T-cell (primary cell): ENCODE measurements around the gene PSMD1. TPM values are rescaled to one million over a fixed set of nuclear protein-coding genes. Genes with fewer than 3 reads are reported as not detected.
A peak's percentile ranks its signal among the peaks of the same experiment; 100 is the strongest.

Experiments used
- ATAC-seq, 4 experiments: fragments of 200-7000 bp in 3 of 4; fragments of 150-1000 bp in 1 of 4; cut with Tn5 transposase; replicated peaks in 1 of 4; 1 replicate in 3 of 4; 2 replicates in 1 of 4; pipeline ENCODE4 v1.10.0; 2021; ENCODE audit warnings: moderate library complexity in 3 of 4, mild to moderate bottlenecking in 2 of 4, moderate number of reproducible peaks in 1 of 4
- CTCF ChIA-PET, 2 donors: fragments of 300-600 bp; sonication (Branson Sonifier 250); formaldehyde crosslinking; loops; one replicate each; lab custom pipeline; 2022; ENCODE audit warnings: antibody characterized with exemption in 2 of 2; lab: Charles Lee
- POLR2A ChIA-PET, 2 donors: fragments of 300-600 bp; sonication (Branson Sonifier 250); formaldehyde crosslinking; loops; one replicate each; lab custom pipeline; 2022; ENCODE audit warnings: antibody characterized with exemption in 2 of 2; lab: Charles Lee
- DNase-seq, 35 experiments: peaks; one replicate each; pipeline versions ENCODE4 v3.0.0 to v3.0.0-alpha.2; 2013 to 2023
- H3K27ac ChIP-seq: one replicate; pipeline ENCODE4 v1.5.1; 2013; ENCODE audit warnings: low read length
- H3K27me3 ChIP-seq, 2 experiments: replicated peaks in 1 of 2; 1 replicate in 1 of 2; 2 replicates in 1 of 2; pipeline versions ENCODE4 v1.6.1 to v1.7.0; 2013; ENCODE audit warnings: low read length in 1 of 2, mixed read lengths in 1 of 2; ENCODE audit not compliant: control insufficient read depth in 2 of 2, insufficient read depth in 2 of 2; ENCODE audit errors: extremely low read depth in 1 of 2
- H3K36me3 ChIP-seq, 2 donors: 1 replicate in 1 of 2; 2 replicates in 1 of 2; pipeline versions ENCODE4 v1.6.1 to v1.7.0; 2013; ENCODE audit warnings: low read length in 1 of 2; ENCODE audit not compliant: control insufficient read depth in 2 of 2, insufficient read depth in 1 of 2; ENCODE audit errors: extremely low read depth in 1 of 2
- H3K4me1 ChIP-seq, 2 experiments: 1 replicate in 1 of 2; 2 replicates in 1 of 2; pipeline versions ENCODE4 v1.6.1 to v1.7.0; 2013; ENCODE audit warnings: low read length in 2 of 2, mixed read lengths in 1 of 2; ENCODE audit not compliant: insufficient read depth in 2 of 2, control insufficient read depth in 1 of 2; ENCODE audit errors: extremely low read depth in 1 of 2
- H3K4me3 ChIP-seq, 2 donors: 1 replicate in 1 of 2; 2 replicates in 1 of 2; pipeline versions ENCODE4 v1.5.1 to v1.7.0; 2013; ENCODE audit warnings: mild to moderate bottlenecking in 2 of 2, low read length in 1 of 2, moderate library complexity in 1 of 2; ENCODE audit not compliant: control insufficient read depth in 1 of 2; ENCODE audit errors: extremely low read depth in 1 of 2
- H3K9me3 ChIP-seq: 2 replicates; pipeline ENCODE4 v1.7.0; 2013
- H3K27ac Mint-ChIP-seq, 2 donors: one replicate each; pipeline ENCODE4 v1.8.0; 2020 to 2021; ENCODE audit warnings: mild to moderate bottlenecking in 2 of 2, mixed read lengths in 2 of 2
- H3K27me3 Mint-ChIP-seq, 2 donors: one replicate each; pipeline ENCODE4 v1.8.0; 2021 to 2022; ENCODE audit warnings: mixed read lengths in 2 of 2
- H3K36me3 Mint-ChIP-seq: one replicate; pipeline ENCODE4 v1.8.0; 2021; ENCODE audit warnings: mixed read lengths
- H3K4me1 Mint-ChIP-seq, 3 donors: one replicate each; pipeline ENCODE4 v1.8.0; 2020 to 2022; ENCODE audit warnings: mixed read lengths in 3 of 3, mild to moderate bottlenecking in 1 of 3
- H3K4me3 Mint-ChIP-seq, 3 donors: one replicate each; pipeline ENCODE4 v1.8.0; 2020 to 2022; ENCODE audit warnings: mild to moderate bottlenecking in 3 of 3, mixed read lengths in 3 of 3, moderate library complexity in 3 of 3
- H3K9me3 Mint-ChIP-seq, 3 donors: one replicate each; pipeline ENCODE4 v1.8.0; 2020 to 2022; ENCODE audit warnings: mixed read lengths in 3 of 3
- WGBS: methylation state at CpG from one replicate; pipeline ENCODE4 v1.1.5; 2013; ENCODE audit warnings: missing lambda C conversion rate; ENCODE audit not compliant: insufficient coverage; 5-methylcytosine and 5-hydroxymethylcytosine counted together
- total RNA-seq, 35 experiments: library from RNA in 6 of 35; stranded (reverse) in 6 of 35; fragments of 120-200 nt in 1 of 35; gene quantifications; one replicate each; pipeline versions ENCODE4 v1.2.1 to v1.2.4 and lab custom pipeline; 2013 to 2026

PSMD1 gene
- total RNA-seq, 5 donors from 2014 or later (not counting 1 experiment from before 2014, with no cell fraction given), result 39.5 to 48.2 (median 46.9) TPM

DNA sequence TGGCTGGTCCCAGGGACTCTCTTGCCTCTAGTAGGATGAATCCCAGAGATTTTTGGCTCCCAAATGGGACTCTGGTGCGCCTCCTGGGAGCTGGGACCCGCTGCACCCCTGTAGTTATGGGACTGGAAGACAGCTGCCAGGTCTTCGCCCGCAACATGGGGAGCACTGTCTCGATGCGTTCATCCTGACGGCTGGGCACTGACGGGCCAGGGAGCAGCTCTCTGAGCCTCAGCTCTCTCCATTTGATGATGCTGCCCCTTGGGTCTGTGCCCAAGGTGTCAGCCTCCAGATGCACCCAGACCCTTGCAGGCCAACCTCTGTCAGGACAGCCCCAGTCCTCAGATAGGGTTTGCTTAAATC is 132.5 kb downstream of the PSMD1 start:
- Mint-ChIP-seq H3K36me3 (no peaks in the 10 kb centered on the region), H3K27me3 (peaks cover 25 to 39% of the 10 kb centered on the region in 2 donors), H3K4me3 (no peak overlapping the region), H3K9me3 (no peaks in the 10 kb centered on the region), H3K27ac (no peak overlapping the region), H3K4me1 (no peaks in the 10 kb centered on the region)
- ChIA-PET POLR2A (no interaction called here), CTCF (interaction anchor here in 1 of 2 donors (0.5 kb wide), 1 partner anchor 60 kb away, joined by 3 read pairs; no protein-coding TSS in a partner anchor)
- Histone ChIP-seq H3K27ac (no peak overlapping the region), H3K36me3 (no peaks in the 10 kb centered on the region), H3K4me1 (peaks cover 0 to 6% of the 10 kb centered on the region in 2 experiments), H3K27me3 (peaks cover 0 to 60% of the 10 kb centered on the region in 2 experiments), H3K9me3 (no peaks in the 10 kb centered on the region), H3K4me3 (no peak overlapping the region)
- DNase-seq (no peak), ATAC-seq (no peak)
- WGBS, result 81% methylated on average over 8 of the region's 8 CpGs

DNA sequence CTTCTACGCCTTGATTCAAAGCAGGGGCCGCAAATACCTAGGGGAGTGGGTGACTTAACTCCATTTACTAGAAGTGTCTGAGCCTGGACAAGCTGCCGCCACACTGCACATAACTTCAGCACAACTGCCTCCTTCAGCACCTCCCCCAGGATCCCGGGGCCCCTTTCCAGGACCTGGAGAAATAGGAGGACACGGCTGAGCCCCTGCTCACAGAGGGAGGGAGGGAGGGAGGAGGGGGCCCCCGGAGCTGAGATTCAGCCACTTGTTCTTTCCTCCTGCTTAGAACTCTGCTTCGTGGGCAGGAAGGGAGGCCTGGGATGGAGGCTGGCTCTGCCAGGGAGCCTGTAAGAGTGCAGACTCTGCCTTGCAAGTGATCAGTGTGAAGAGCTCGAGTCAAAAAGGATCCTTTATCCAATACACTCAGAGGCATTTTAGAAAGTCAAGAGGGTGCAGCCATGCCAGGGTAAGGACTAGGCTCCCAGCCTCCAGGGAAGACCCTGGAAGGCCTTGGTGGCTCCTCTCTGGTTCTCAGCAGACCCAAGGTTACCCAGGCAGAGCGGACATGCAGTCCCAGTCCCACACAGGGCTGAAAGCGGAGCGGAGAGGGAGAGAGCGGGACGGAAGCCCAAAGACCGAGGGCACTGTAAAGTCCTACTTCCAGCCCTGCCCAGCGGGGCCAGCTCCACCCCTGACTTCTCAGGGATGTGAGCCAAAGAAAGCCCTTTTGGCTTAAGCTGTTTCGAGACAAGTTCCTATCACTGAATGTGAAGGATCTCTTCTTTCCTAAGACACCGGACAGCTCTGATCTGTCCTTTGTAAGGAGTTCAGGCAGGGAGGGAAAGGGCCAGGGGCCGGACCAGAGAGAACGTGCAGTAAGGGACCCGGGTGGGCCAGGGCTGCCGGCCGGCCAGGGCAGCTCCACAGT is 133.2 kb downstream of the PSMD1 start:
- no peaks in the 10 kb centered on the region for H3K9me3 ChIP-seq
- no peak overlapping the region for H3K27ac ChIP-seq
- ATAC-seq, result no peak
- no peak for DNase-seq
- no peaks in the 10 kb centered on the region for H3K36me3 ChIP-seq
- WGBS, result 89% methylated on average over 15 of the region's 22 CpGs
- peaks cover 0 to 60% of the 10 kb centered on the region in 2 experiments for H3K27me3 ChIP-seq
- Mint-ChIP-seq H3K9me3 (no peaks in the 10 kb centered on the region), H3K27me3 (peaks cover 27 to 43% of the 10 kb centered on the region in 2 donors), H3K27ac (peak overlapping the region in 1 of 2 donors; percentile 10), H3K4me3 (no peak overlapping the region), H3K4me1 (no peaks in the 10 kb centered on the region), H3K36me3 (no peaks in the 10 kb centered on the region)
- H3K4me3 ChIP-seq, result no peak overlapping the region
- CTCF ChIA-PET, result interaction anchor here in 1 of 2 donors (0.5 kb wide), 1 partner anchor 59 kb away, joined by 3 read pairs; no protein-coding TSS in a partner anchor
- POLR2A ChIA-PET, result interaction anchor here in 1 of 2 donors (0.6 kb wide), 1 partner anchor 1489 kb away, joined by 5 read pairs; no protein-coding TSS in a partner anchor
- H3K4me1 ChIP-seq, result peaks cover 0 to 6% of the 10 kb centered on the region in 2 experiments

GRCh38 chr2:231190531-231191197 is 134.0 kb downstream of the PSMD1 start:
- Histone ChIP-seq H3K9me3 (no peaks in the 10 kb centered on the region), H3K36me3 (no peaks in the 10 kb centered on the region), H3K27me3 (peaks cover 0 to 63% of the 10 kb centered on the region in 2 experiments), H3K4me1 (peaks cover 0 to 6% of the 10 kb centered on the region in 2 experiments), H3K4me3 (no peak overlapping the region), H3K27ac (no peak overlapping the region)
- H3K4me3 Mint-ChIP-seq, result no peak overlapping the region
- no peak overlapping the region for H3K27ac Mint-ChIP-seq
- DNase-seq (no peak), ATAC-seq (no peak)
- POLR2A ChIA-PET, result interaction anchor here in 1 of 2 donors (0.6 kb wide), 1 partner anchor 1490 kb away, joined by 5 read pairs; no protein-coding TSS in a partner anchor
- no peaks in the 10 kb centered on the region for H3K4me1 Mint-ChIP-seq
- CTCF ChIA-PET, result no interaction called here
- 41% methylated on average over 42 of the region's 42 CpGs for WGBS
- no peaks in the 10 kb centered on the region for H3K9me3 Mint-ChIP-seq
- H3K36me3 Mint-ChIP-seq, result no peaks in the 10 kb centered on the region
- H3K27me3 Mint-ChIP-seq, result peaks cover 27 to 44% of the 10 kb centered on the region in 2 donors

DNA sequence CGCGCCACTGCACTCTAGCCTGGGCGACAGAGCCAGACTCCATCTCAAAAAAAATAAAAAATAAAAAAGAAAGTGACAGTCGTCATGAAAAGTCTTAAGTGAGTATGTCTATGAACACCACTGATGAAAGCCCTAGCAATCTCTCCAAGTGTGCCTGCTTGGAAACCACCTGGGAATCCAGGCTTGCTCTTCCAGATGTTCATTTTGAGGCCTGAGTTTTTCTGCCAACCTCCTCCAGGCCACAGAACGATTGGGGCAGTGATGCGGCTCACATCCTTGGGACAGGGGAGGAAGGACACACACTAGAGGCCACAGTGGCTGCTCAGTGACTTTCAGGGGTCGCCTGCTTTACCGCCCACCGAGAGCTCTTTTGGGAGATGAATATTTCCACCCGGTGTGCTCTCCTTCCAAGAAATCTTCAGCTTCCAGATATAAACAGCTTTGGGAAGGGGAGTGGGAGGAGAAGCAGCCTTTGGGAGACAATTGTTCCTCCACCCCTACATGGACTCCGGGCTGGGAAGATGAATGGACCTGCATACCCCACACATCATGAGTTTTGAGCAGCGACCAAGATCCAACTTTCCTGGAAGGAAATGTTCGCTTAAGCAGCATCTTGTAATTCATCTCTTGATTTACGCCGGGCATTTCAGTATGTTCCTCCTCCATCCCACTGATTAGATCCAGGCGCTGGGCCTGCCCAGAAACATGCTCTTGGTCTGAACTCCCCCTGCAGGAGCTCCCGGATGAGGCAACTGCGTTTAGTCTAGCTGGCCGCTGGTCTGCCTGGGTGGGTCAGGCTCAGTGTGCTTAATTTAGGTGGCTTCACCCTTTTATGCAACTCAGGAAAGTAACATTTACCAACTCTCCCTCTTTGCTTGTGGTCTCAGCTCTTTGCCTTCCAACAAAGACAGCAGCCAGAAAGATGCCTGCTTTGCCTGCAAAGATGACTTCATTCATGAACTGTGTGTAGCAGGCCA is 135.5 kb downstream of the PSMD1 start:
- Histone ChIP-seq H3K27ac (no peak overlapping the region), H3K27me3 (peaks cover 0 to 54% of the 10 kb centered on the region in 2 experiments), H3K36me3 (no peaks in the 10 kb centered on the region), H3K9me3 (no peaks in the 10 kb centered on the region), H3K4me1 (peaks cover 0 to 6% of the 10 kb centered on the region in 2 experiments), H3K4me3 (no peak overlapping the region)
- POLR2A ChIA-PET, result no interaction called here
- DNase-seq, result no peak
- no peak for ATAC-seq
- no peak overlapping the region for H3K4me3 Mint-ChIP-seq
- no peak overlapping the region for H3K27ac Mint-ChIP-seq
- CTCF ChIA-PET, result interaction anchor here (0.6 to 0.9 kb wide), 3 partner anchors 35 to 284 kb away, joined by 4 read pairs; no protein-coding TSS in a partner anchor
- no peaks in the 10 kb centered on the region for H3K36me3 Mint-ChIP-seq
- H3K27me3 Mint-ChIP-seq, result peaks cover 27 to 44% of the 10 kb centered on the region in 2 donors
- H3K4me1 Mint-ChIP-seq, result peaks cover 0 to under 1% (median 0%) of the 10 kb centered on the region in 3 donors
- H3K9me3 Mint-ChIP-seq, result no peaks in the 10 kb centered on the region
- 84% methylated on average over 8 of the region's 19 CpGs for WGBS

DNA sequence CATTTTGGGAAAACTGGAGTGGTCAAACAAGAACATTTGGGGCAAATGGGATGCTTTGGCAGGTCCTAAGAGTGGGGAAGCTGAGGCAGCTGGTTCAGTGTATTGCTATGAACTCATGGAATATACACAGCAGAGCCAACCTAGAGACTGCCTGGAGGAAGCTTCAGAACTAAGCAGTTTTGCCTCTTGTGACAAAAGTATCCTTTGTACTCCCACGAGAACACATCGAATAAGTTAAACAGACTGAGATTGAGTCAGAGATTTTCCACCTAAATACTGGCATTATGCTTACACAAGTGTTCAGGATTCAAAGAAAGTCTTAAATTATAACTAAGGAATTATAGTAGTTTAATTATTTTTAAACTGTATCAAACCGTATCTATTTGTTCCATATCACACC is 136.5 kb downstream of the PSMD1 start:
- Mint-ChIP-seq H3K9me3 (no peaks in the 10 kb centered on the region), H3K27me3 (peaks cover 24 to 38% of the 10 kb centered on the region in 2 donors), H3K4me3 (no peak overlapping the region), H3K27ac (no peak overlapping the region), H3K4me1 (peaks cover 6 to 11% (median 7%) of the 10 kb centered on the region in 3 donors), H3K36me3 (no peaks in the 10 kb centered on the region)
- DNase-seq, result no peak
- Histone ChIP-seq H3K4me1 (peaks cover 4 to 13% of the 10 kb centered on the region in 2 experiments), H3K27me3 (peaks cover 0 to 47% of the 10 kb centered on the region in 2 experiments), H3K36me3 (no peaks in the 10 kb centered on the region), H3K4me3 (no peak overlapping the region), H3K9me3 (no peaks in the 10 kb centered on the region), H3K27ac (no peak overlapping the region)
- ChIA-PET POLR2A (interaction anchor here in 1 of 2 donors (0.6 kb wide), 1 partner anchor 55 kb away, joined by 5 read pairs; no protein-coding TSS in a partner anchor), CTCF (interaction anchor here in 1 of 2 donors (0.7 kb wide), 1 partner anchor 87 kb away, joined by 6 read pairs; no protein-coding TSS in a partner anchor)
- 93% methylated on average over 2 of the region's 3 CpGs for WGBS
- no peak for ATAC-seq
